ENCODE data around the gene NACC2.

DNA sequence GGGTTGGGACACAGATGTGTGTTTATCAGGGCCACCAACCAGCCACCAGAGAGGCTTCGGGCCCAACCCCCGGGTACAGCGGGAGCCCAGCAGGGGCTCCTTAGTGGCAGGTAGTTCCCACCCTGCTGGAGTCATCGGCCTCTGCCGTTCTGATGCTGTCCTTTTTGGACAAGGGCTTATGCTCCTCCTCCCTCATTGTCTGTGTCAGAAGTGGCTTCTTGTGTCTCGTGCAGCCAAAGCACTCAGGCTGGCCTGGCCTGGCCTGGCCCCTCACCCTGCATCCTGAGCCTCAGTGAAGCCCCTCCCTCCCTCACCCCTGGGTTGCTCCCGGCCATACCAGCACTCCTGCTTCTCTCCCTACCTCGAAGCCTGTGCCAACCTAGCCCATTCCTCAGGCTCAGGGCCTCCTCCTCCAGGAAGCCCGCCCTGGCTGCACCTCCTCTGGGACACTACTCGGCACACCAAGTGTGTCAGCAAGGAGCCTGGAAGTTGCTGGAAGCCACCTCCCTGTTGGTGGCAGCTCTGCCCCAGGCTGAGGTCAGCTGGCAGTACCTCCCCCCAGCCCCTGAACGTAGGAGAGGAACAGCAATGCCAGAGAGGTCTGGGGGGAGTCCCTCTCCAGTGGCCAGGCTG lies 129.8 kb downstream of the NACC2 start:
- TF ChIP-seq CTCF (IDR thresholded peaks at IDR 0.05) (no peak), EP300 (IDR thresholded peaks at IDR 0.05) (no peak)

All from gastroesophageal sphincter (tissue), 3 donors.